GM12865 (cell line): ENCODE measurements around the gene LILRB3.
"Not testable (repeated sequence)": the region's sequence is repeated elsewhere in the genome, so short reads cannot be mapped to it uniquely, and the experiment has no call there.

Experiments
- DNase-seq: peaks from one replicate; pipeline ENCODE4 v3.0.0; 2010; ENCODE audit warnings: low read depth
- H3K4me3 ChIP-seq: 2 replicates; pipeline ENCODE4 v1.5.1; 2011; ENCODE audit warnings: mild to moderate bottlenecking, low read depth, low read length, control low read depth
- TF ChIP-seq, protein P1 (sequence below): IDR thresholded peaks from 2 replicates; pipeline ENCODE4 v1.5.1; 2011; ENCODE audit warnings: low read length, control low read depth, low read depth, inconsistent platforms; ENCODE audit not compliant: insufficient read depth; ENCODE audit errors: missing control alignments

LILRB3 gene

GRCh38 chr19:54233941-54234340 lies 11.1 kb upstream of the LILRB3 start:
- no peak overlapping the region for H3K4me3 ChIP-seq
- DNase-seq: no peak
- TF ChIP-seq, protein P1, sequence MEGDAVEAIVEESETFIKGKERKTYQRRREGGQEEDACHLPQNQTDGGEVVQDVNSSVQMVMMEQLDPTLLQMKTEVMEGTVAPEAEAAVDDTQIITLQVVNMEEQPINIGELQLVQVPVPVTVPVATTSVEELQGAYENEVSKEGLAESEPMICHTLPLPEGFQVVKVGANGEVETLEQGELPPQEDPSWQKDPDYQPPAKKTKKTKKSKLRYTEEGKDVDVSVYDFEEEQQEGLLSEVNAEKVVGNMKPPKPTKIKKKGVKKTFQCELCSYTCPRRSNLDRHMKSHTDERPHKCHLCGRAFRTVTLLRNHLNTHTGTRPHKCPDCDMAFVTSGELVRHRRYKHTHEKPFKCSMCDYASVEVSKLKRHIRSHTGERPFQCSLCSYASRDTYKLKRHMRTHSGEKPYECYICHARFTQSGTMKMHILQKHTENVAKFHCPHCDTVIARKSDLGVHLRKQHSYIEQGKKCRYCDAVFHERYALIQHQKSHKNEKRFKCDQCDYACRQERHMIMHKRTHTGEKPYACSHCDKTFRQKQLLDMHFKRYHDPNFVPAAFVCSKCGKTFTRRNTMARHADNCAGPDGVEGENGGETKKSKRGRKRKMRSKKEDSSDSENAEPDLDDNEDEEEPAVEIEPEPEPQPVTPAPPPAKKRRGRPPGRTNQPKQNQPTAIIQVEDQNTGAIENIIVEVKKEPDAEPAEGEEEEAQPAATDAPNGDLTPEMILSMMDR: no peak

GRCh38 chr19:54231077-54231931 lies 8.5 kb upstream of the LILRB3 start:
- peak; percentile 81 for DNase-seq
- TF ChIP-seq, protein P1: peak; percentile 90
- H3K4me3 ChIP-seq: no peak overlapping the region

DNA sequence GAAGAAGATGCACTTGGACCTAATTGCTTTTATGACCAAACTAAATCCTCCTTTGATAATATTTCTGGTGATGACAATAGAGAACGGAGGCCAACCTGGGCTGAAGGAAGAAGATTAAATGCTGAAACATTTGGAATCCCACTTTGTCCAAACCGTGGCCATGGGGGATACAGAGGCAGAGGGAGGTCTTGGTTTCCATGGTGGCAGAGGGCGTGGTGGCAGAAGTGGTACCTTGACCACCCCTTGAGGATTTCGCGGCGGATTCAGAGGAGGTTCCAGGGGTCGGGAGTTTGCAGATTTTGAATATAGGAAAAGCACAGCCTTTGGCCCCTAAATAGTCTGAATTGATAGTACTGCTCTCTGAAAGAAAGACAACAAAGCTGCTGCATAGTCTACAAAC lies 7.2 kb upstream of the LILRB3 start:
- TF ChIP-seq, protein P1: no peak
- no peak for DNase-seq
- no peak overlapping the region for H3K4me3 ChIP-seq

- no peak for DNase-seq
- no peak overlapping the region for H3K4me3 ChIP-seq
- TF ChIP-seq, protein P1: no peak
Observed at GRCh38 chr19:54229146-54229545, 6.3 kb upstream of the LILRB3 start.

GRCh38 chr19:54224619-54225018 lies 1.8 kb upstream of the LILRB3 start:
- not testable (repeated sequence) for H3K4me3 ChIP-seq, DNase-seq

DNA sequence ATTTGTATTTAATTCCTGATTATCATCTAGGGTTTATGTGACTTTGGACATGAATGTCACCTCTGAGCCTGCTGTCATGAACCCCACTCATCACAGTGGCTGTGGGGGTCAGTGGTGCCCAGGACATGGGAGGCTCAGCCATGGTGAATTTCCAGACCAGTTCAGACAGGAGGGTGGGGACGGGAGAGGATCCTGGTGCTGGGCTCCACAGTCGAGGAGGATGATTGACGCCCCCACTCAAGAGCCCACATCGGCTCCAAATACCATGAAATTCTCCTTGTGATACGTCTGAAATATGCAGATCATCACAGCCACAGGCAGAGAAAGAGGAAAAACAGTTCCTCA lies 1.1 kb upstream of the LILRB3 start:
- not testable (repeated sequence) for DNase-seq, H3K4me3 ChIP-seq

GRCh38 chr19:54223277-54223936 lies 600 bp upstream of the LILRB3 start:
- not testable (repeated sequence) for DNase-seq, H3K4me3 ChIP-seq

DNA sequence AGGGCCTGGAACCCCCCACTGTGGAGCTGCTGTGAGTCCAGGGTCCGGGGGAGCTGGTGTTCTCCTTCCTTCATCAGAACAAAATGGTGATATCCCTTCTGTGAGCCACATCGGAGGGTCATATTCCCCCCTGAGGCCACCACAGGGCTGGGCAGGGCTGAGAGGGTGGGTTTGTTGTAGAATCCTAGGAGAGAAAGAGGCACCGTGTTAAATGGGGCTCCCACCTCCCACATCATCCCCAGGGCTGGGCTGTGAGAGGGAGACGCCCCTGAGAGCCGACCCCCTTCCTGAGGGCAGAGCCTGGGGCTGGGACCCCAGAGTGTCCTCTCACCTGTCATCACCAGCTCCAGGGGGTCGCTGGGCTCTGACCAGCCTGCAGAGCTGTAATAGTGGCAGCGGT lies 860 bp downstream of the LILRB3 start:
- not testable (repeated sequence) for DNase-seq, H3K4me3 ChIP-seq

GRCh38 chr19:54219702-54220101 lies 3.1 kb downstream of the LILRB3 start:
- DNase-seq, H3K4me3 ChIP-seq: not testable (repeated sequence)
